ENCODE data around the gene ALOX15B.
"Not testable (repeated sequence)": the region's sequence is repeated elsewhere in the genome, so short reads cannot be mapped to it uniquely, and the experiment has no call there.

The ALOX15B gene

GRCh38 chr17:8014558-8014850 is 24.4 kb upstream of the ALOX15B start:
- no peak for DNase-seq

DNA sequence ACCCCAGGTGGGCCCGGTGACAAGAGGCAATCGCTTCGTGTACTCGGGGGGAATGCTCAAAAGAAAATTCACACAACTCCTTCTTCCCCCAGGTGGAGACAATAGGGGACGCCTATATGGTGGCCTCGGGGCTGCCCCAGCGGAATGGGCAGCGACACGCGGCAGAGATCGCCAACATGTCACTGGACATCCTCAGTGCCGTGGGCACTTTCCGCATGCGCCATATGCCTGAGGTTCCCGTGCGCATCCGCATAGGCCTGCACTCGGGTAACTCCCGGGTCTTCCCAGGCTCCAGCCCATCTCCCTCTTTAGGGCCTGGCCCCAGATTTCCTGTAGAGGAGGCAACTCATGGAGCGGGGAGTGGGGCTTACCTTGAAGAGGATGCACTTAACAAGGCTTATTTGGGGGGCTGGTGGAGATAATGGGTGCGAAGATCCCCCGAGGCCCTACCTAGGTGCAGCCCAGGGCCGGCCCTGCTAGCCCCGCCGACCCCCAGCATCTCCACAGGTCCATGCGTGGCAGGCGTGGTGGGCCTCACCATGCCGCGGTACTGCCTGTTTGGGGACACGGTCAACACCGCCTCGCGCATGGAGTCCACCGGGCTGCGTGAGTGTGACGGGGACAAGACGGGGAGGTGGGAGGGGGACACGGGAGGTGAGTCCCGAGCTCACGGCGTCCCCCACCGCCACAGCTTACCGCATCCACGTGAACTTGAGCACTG is 23.5 kb upstream of the ALOX15B start:
- DNase-seq: no peak

GRCh38 chr17:8015957-8016631 is 22.8 kb upstream of the ALOX15B start:
- DNase-seq: no peak

GRCh38 chr17:8016632-8017424 is 22.0 kb upstream of the ALOX15B start:
- peak; percentile 63 for DNase-seq

DNA sequence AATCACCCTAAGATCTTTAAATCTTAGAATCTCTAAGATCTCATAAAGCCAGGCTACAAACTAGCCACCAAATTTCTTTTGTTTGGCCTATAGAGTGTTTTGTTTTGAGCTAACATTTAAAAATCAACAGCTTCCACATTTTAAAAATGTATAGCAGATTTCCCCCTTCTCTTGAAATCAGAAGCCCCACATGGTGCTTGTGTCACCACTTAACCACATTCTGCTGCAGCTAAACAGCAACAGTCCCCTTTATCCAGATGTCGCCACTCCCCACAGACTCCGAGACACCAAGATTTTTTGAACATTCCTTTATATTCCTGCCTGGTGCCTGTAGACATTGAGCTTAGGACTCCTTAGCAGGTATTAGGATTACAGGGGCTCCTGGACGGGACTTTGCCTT is 20.4 kb upstream of the ALOX15B start:
- DNase-seq: no peak

DNA sequence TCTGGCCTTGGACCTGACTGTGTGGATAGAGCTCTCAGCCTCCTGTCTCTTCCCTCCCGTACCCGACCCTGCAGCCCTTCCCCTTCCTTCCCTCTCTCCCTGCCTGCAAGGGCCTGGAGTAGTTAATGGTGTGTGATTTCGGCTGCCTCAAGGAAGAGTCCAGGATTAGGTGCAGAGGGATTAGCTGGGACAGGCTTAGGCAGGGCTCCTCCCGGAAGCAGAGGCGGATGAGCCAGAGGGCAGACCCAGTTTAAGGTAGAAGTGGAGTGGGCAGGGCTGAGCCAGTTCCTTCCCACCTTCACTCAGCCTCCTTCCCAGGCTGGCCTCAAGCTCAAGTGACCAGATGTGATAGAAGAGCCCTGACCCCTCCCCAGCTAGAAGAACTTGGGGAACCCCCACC is 19.7 kb upstream of the ALOX15B start:
- DNase-seq: peak; percentile 39

- DNase-seq: peak; percentile 29
Observed at GRCh38 chr17:8019665-8020650, 18.9 kb upstream of the ALOX15B start.

GRCh38 chr17:8020776-8021564 is 17.9 kb upstream of the ALOX15B start:
- DNase-seq: no peak

DNA sequence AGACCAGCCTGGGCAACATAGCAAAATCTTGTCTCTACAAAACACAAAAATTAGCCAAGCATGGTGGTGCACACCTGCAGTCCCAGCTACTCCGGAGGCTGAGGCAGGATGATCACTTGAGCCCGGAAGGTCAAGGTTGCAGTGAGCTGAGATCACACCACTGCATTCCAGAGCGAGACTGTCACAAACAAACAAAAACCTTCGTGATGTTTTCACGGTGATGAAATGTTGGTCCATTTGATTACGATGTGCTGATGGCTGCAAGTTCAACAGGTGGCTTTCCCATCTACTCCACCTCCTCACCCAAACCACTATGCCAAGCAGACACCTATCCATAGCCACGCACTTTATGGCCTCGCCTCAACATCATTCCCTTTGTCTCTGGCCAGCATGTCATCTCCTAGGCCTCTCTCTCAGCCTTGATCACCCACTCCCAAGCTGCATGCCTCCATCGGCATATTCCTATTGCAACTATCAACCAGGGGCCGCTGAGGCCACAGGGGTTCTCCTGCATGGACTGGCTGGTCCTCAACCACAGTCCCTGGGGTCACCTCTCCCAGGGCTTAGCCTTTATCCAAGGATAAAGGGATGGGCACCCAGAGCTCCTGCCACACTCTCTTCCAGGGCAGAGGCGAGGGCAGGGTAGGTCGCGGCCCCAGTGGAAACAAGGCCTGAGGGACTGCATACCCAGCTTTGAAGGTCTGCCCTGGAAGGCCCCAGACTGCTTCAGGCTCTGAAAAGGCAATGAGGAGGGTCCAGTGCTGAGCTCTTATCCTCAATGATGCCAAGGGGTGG is 17.1 kb upstream of the ALOX15B start:
- no peak for DNase-seq

GRCh38 chr17:8022360-8023003 is 16.4 kb upstream of the ALOX15B start:
- no peak for DNase-seq

- DNase-seq: not testable (repeated sequence)
Observed at GRCh38 chr17:8024161-8024560, 14.7 kb upstream of the ALOX15B start.

- peak; percentile 20 for DNase-seq
Observed at GRCh38 chr17:8025176-8025911, 13.5 kb upstream of the ALOX15B start.

- DNase-seq: peak; percentile 17
Observed at GRCh38 chr17:8029121-8029520, 9.7 kb upstream of the ALOX15B start.

GRCh38 chr17:8031261-8031661 is 7.6 kb upstream of the ALOX15B start:
- DNase-seq: peak; percentile 19

DNA sequence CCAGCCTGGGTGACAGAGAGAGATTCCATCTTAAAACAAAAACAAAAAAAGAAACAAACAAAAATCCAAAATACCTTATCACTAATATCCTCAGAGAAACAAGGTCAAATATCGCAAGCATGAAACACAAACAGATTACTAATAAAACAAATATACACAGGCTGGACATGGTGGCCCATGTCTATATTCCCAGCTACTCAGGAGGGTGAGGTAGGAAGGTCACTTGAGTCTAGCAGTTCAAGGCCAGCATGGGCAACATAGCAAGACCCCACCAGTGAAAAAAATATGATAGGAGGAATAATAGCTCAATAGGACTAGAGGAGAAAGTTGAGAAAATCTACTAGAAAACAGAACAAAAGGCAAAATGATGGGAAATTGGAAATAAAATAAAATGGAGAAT is 6.9 kb upstream of the ALOX15B start:
- no peak for DNase-seq

DNA sequence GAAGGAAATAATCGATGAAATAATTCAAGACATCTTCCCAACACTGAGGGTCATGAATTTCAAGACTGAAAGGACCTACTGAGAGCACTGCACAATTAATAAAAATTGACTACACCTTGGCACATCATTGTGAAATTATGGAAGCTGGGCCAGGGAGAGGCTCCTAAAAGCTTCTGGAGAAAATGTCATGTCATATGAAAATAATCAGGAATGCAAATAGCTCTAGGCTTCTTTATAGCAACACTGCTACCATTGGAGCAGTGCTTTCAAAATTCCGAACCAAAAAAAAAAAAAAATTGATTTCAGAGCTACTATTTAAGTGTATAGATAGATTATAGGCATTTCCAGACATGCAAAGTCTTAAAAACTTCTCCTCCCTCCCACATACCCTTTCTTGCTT is 6.4 kb upstream of the ALOX15B start:
- DNase-seq: no peak

- DNase-seq: no peak
Observed at GRCh38 chr17:8039611-8040168, 831 bp downstream of the ALOX15B start.

- peak; percentile 46 for DNase-seq
Observed at GRCh38 chr17:8041249-8041928, 2.5 kb downstream of the ALOX15B start.

- no peak for DNase-seq
Observed at GRCh38 chr17:8041979-8042378, 3.1 kb downstream of the ALOX15B start.

Data from right forelimb (tissue), 1 donor.